MCF 10A (cell line): ENCODE data around the gene MRPS26. TPM values are rescaled to one million over a fixed set of nuclear protein-coding genes. Genes with fewer than 3 reads are reported as not detected.

Experiments used
- total RNA-seq: library from RNA; stranded (reverse); gene quantifications from 2 replicates; pipeline ENCODE4 v1.2.3, GENCODE V29; 2022

The MRPS26 gene
- total RNA-seq, 1 experiment from 2014 or later = 68.4 TPM

Other genes starting within 250 kb of the MRPS26 start
- gene CPXM1, start 245.4 kb upstream of the MRPS26 start, total RNA-seq = not detected in 2 replicates
- gene C20orf141, start 231.1 kb upstream of the MRPS26 start, total RNA-seq = not detected in 2 replicates
- not detected in 2 replicates for gene TMEM239, start 229.7 kb upstream of the MRPS26 start, total RNA-seq
- gene PCED1A, start 205.4 kb upstream of the MRPS26 start, total RNA-seq = 42.1 and 46.4 TPM in 2 replicates
- 32.1 and 32.6 TPM in 2 replicates for gene VPS16, start 205.3 kb upstream of the MRPS26 start, total RNA-seq
- gene PTPRA, start 172.6 kb upstream of the MRPS26 start, total RNA-seq = 29.3 TPM in 2 replicates
- 0.88 and 1.0 TPM in 2 replicates for gene GNRH2, start 2.4 kb upstream of the MRPS26 start, total RNA-seq
- not detected in 2 replicates for gene OXT, start 25.6 kb downstream of the MRPS26 start, total RNA-seq
- gene AVP, start 38.7 kb downstream of the MRPS26 start, total RNA-seq = not detected in 2 replicates
- gene FASTKD5, start 113.8 kb downstream of the MRPS26 start, total RNA-seq = 15.0 and 18.2 TPM in 2 replicates
- 5.0 and 5.9 TPM in 2 replicates for gene UBOX5, start 113.8 kb downstream of the MRPS26 start, total RNA-seq
- 5.3 and 8.5 TPM in 2 replicates for gene LZTS3, start 127.5 kb downstream of the MRPS26 start, total RNA-seq
- gene DDRGK1, start 158.6 kb downstream of the MRPS26 start, total RNA-seq = 116 and 136 TPM in 2 replicates
- gene ITPA, start 163.4 kb downstream of the MRPS26 start, total RNA-seq = 69.4 and 97.1 TPM in 2 replicates
- gene SLC4A11, start 193.1 kb downstream of the MRPS26 start, total RNA-seq = 4.1 and 5.7 TPM in 2 replicates